Measurements from ENCODE around the gene DENND1A.
"Not testable (repeated sequence)": the region's sequence is repeated elsewhere in the genome, so short reads cannot be mapped to it uniquely, and the experiment has no call there.

The DENND1A gene

DNA sequence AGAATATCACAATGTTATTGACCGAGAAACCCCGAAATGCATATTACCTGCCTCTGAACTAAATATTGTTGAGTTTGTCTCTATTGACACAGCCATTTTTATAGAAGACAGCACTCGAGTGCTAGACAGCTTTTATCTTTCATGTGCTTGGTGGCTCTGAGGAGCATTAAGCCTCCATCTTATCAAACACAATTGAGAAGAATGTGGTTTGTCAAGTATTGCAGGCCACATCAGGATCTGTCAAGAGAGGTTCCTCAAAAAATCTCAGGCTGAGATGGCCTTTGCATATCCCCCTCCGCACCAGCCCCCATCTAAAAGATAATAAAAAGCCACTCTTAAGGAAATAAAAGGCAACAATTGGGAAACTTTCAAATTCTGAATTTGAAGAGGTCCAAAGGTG lies 284.8 kb downstream of the DENND1A start:
- DNase-seq = no peak

DNA sequence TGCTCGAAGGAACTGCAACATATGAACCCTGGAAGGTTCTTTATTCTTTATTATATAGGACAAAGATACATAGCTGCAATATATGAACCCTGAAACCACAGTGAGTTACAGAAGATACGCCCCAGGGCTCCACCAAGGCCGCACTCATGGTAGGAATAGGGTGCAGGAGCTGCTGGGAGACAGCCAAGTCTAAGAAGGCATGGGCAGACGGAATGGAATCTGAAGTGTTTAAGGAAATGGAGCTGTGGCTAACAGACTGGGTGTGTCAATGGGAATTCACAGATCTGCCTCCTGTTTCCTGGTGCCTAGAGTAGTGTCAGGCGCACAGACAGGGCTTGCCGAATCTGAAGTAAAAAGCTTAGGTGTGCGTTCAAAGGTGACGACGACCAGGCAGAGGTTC lies 286.4 kb downstream of the DENND1A start:
- peak; percentile 55 for DNase-seq

DNA sequence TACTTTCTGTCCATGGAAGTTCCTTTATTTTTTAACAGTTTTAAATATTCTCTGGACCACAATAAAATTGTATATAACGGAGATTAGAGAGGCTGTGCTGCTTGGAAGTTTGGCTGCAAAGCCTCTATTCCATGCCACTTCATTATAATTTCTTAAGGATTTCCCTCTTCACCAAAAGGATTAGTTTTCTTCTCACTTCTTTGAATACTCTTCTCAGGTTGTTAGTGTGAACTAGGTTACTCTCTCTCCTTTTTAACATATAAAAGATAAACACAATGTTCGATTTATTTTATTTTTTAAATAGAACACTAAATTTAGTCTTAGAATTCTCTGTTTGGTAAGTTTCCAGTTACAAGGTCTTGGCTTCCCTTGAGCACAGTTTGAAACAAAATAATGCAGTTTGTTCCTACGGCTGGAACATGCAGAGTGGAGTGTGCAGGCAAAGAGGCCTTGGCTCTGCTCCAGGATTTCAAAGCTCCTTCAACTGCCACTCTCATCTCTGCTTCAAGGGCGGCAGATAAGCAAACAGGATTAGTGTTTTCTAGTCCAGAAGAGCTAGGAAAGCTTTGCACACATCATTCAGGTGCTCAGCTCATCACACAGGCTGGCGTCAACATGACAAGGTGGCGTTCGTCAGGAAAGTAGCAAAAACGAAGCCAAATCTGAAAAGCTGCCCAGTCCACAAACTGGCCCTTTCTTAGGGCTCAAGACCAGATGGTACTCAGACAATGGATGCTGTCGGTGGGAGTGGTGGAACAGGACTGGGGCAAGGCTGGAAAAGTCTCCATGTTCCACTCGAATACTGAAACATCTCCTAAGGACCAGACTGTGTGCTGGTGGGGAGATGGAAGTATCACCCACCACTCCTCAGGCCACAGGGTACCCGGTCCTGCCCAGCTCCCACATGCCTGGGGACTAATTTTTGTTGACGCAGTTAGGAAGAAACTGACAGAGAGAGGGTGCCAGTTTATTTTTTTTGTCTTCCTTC lies 287.3 kb downstream of the DENND1A start:
- DNase-seq = peak; percentile 98

DNA sequence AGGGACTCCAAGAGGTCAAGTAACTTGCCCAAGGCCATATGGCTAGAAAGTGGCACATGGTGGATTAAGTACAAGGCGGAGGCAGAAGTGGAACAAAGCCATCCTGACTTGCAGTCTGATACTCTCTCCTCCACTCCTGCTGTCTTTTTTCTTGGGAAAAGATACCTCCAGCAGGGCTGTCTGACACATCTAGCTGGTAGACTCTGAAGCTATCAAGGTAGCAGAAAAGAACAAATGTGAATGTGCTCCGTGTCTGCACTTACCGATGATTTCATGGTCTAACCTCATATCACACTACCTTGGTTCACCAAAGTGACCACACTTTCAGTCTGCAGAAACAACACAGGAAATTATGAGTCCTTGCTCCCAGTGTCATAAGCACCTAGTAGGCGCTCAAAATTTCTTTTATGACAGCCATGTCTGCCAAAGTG lies 289.1 kb downstream of the DENND1A start:
- DNase-seq = no peak

DNA sequence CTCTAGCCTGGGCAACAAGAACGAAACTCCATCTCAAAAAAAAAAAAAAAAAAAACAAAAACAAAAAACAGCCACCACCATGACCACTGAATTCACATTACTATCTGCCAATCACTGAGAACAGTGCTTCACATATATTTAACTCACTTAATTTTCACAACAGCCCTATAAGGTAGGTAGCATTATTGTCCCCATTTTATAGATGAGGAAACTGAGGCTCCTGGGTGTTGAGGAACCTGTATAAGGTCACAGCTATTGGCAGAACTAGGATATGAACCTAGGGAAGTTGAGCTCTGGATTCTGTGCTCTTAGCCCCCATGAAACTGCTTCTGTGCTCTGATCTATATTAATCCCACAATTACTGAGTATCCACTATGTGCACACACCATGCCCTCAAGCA lies 290.2 kb downstream of the DENND1A start:
- no peak for DNase-seq

DNA sequence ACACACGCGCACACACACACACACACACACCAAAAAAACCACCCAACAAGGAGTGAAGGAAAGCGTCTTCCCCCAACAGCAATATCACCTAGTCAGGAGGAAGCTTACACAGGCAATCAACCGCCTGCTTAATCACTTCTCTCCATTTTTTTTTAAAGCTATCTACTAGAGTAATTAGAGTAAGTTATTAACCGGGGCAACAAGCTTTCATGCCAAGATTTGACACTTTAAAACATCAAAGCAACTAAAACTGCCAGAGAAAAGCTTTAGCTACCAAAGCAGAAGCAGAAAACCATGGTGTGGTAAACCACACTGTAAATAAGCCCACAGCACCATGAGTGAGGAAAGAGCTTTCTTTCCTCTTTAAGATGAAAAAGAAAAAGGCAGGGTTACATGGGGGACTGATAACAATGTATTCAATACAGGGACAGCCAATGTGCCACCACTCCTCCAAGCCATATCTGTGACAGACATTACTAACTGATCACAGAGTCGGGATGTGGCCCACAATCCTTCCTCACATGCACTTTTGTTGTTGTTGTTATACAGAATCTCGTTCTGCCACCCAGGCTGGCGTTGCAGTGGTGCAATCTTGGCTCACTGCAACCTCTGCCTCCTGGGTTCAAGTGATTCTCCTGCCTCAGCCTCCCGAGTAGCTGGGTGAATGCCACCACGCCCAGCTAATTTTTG lies 291.8 kb downstream of the DENND1A start:
- peak; percentile 62 for DNase-seq

DNA sequence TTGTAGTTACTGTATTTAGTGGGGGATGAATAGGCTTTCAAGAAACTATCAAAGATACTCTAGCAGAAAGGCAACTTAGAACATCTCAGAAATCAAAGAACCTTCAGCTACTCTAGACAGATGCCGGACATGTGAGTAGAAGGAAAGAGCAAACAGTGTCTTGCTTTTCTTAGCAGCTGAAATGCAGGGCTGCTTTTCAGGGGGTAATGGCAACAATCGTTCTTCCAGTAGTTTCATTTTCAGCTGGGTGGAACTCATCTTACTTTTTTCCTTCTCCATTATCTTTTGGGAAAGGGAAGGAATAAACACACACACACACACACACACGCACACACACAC lies 292.4 kb downstream of the DENND1A start:
- no peak for DNase-seq

DNA sequence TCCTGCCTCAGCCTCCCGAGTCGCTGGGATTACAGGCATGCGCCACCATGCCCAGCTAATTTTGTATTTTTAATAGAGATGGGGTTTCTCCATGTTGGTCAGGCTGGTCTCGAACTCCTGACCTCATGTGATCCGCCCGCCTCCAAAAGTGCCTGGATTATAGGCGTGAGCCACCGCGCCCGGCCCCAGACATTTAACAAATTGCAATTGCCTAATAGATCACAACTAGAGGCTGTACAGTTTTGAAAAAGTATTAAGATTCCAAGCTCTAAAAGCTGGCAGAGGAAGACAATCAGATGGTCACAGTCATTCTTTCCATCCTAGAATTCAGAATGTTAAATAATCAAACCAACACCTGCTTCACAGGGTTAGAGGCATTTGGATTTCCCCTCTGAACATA lies 293.1 kb downstream of the DENND1A start:
- not testable (repeated sequence) for DNase-seq

DNA sequence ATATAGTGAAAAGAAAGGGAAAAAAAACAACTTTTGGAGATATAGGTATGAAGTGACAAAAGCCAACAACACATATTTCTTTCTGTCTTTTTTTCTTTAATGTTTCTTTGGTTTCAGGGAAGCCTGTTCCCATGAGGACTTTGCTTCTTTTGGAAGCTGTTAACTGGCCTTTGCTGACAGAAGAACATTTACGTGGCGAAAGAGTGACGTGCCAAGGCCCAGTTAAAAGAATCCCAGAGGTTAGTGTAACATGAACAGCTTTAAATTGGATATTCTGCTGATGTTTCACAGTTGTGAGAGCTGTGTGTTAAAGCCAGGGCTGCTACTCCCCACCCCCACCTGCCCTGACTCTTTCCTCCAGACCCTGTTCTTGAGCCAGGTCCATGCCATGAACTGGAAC lies 298.1 kb downstream of the DENND1A start:
- no peak for DNase-seq

DNA sequence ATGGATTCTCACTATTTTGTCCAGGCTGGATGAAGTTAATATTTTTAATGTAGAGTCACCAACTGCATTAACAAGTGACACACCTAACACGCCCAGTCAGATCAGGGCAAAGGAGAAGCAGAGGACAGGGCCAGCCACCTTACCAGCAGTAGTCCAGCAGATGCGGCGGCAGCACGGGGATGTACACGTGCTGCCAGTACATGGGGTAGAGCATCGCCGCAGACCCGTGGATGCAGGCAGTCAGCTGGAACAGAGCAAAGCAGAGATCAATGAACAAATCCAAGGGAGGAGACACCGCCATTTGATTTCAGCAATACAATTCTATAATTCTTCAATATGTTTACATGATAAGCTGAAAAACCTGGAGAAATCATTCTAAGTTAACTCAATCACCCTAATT lies 299.7 kb downstream of the DENND1A start:
- DNase-seq = no peak

DNA sequence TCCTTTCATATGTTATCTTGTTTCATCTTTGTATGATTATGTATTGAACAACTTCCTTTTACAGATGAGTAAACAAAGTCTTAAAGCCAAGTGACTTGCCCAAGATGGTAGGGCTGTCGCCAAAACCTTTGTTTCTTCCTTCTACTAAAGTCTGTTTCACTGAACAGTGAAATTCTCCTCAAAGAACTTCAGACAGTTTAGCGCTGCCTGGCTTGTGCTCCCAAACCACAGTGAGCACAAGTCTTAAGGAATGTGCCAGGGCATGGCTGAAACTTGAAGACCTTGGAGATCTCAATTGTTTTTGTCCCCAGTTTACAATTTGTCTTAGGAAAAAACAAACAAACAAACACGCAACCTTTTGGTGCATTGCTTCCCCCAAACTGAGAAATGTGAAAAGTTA lies 300.4 kb downstream of the DENND1A start:
- no peak for DNase-seq

DNA sequence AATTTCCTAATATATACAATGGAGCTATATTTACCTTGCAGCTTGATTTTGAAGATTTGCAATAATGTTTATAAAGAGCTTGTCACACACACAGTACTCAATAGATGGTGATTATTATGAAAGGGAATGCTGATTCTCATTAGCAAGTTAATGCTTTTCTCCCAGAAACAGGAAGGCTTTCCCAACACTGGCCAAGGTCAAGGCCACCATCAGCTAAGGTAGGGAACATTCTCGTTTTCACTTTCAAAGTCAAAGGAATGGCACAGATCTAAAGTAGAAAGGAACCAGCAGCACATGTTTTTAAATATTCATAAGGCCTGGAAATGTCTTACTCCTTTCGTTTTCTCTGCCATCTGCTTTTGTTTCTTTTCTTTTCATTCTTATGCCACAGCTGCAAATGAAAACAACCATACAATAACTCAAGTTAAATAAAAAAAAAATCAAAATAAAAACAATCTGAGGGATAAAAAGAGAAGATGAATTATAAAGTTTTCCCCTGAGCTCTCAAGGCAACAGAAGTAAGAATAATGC lies 307.1 kb downstream of the DENND1A start:
- DNase-seq = no peak

DNA sequence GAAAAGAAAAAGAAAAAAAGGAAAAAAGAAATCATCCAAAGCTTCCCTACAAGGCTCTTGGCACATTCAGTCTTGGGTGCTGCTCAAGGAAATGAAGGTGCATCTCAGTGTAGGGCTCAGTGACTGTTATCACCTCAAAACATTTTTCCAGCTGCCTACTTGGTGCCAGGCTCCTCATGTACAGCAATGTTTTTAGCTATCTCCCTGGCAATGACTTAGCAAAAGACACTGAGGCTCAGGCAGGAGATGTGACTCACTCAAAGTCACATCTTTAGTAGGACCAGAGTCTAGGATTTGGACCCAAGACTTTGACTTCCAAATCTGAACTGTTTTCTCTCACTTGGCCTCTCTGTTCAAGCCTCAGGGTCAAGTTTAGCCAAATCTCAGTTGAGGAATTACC lies 309.7 kb downstream of the DENND1A start:
- DNase-seq = no peak

DNA sequence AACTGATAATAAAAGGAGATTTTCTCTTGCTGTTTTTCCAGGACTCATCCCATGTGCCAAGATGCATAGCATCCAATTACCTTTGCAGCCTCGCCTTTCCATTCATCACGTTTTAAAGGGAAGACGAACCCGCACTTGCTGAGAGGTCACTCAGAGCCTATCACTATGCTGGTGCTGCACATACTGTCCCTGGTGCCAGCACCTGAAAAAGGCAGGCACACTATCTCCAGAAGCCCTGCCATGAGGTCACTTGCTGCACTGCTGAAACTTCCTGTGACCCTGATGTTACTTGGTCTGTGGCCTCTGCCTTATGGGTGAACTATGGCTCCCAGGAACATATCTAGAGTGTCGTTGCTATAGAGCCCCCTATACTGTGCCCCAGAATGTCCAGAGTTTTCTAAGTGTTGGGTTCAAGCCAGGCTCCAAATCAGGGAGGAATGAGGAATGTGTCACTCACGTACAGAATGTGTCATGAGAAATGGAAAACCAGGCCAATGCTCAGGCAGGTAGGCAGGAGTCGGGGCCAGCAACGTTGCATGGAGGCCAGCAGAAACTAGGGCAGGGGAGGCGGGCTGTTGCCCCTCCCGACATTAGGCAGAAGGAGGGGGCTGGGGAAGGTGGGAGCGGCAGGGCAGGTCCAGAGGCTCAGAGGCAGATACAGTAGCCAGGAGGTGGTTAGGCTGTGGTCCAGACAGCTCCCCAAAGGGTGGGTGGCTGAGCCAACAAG lies 311.8 kb downstream of the DENND1A start:
- no peak for DNase-seq

DNA sequence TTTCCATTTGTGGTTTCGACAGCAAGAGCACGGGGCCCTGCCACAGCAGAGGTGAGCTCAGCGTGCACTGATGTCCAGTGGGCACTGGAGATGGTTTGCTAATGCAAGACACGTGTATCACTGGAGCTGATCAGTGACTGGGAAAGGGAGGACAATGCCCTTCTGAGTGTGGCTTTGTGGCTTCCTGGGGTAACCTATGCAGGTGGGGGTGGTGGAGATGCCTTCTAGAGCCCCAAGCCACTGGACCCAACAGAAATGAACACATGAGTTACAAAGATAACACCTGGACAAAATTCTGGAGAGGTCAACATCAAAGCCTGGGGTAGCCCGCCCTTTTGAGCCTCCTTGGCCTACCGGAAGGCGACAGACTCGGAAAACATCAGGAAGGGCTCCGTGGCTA lies 312.6 kb downstream of the DENND1A start:
- no peak for DNase-seq

DNA sequence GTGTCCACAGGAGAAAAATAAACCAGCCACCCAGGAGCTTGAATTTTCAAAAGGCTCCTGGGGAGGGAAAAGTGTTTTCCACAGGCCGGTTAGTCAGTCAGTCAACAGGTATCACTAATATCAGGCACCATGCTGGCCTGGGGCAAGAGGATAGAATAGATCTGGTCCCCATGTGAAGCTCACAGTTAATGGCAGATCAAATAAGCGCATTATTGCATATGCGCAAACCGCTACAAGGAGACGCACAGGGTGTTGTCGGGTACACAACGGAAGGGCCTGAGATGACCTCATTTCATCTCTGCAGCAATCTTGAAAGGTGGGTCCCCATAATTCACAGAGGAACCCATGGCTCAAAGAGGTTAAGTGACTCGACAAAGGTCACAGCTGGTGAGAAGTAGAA lies 313.2 kb downstream of the DENND1A start:
- DNase-seq = no peak

DNA sequence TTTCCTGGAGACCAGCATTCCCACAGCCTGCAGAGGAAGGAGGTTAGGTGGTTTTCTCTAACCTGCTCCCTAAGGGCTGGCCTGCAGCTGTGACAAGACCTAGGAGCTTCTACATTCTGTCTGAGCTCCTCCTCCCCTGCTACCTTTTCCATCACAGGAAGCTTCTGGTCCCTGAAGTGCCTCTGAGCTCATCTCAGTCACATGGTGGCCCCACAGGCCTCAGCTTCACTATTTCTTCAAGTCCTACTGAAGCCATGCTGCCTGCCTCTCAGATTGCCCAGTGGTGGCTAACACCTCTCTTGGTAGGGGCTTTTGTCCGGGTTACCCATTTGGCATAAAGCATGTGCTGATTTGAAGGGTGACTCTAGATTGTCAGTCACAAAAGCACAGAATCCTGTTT lies 314.5 kb downstream of the DENND1A start:
- DNase-seq = no peak

DNA sequence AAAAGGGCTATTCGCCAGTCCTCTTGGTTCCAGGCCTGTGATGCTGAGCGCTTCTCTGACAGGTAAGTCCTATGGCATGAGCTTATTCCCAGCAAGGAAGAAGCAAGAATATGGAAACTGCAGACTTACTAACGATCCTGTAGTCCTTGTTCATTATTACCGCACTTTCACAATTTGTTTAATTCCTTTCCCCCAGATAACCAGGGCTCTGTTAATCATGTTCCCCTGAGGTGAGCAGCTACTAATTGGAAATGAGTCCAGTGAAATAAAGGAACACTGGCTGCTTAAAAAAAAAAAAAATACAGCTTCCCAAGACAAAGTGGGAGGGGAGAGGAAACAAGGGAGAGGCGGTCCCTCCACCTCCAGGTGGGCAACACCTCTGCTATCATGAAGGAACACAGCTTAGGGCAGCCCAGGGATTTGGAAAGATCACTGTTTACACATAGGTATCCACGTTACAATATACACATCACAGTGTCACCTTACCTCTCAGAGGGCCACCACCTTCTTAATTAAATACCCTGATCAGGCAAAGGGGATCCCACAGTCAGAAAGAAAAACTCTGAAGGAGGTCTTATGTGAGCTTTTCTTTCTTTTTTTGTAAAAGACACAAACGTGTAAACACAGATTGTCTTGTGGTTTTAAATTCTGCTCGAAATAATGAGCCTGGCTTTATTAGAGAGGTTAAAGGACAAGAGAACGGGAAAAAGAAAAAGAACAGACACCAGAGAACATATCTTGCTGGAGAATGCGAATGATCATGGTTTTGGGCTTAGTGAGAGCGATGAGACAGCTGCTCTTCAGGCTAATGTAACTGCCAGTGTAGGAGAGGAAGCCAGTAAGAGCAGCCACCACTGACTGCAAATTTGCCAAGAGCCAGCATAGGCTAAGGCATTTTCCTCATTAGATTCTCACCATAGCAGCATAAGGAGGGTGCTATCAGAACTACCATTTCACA lies 315.3 kb downstream of the DENND1A start:
- DNase-seq = no peak

DNA sequence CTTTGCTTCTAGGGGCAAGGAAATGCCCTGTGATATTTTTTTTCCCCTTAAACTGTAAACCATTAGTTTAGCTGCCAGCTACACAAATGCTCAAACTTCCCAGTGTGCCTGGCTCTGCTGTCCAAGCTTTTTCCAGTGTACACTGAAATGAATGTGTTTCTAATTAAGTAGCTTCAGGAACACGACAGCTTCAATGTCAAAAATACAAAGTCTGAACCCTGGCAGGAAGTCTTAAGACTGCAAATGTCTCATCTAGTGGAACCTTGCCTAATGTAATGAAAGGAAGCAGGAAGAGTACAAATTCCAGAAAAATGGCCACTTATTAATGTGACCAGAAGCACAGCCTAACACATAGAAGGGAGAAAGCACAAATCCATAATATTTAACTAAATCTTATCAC lies 318.7 kb downstream of the DENND1A start:
- no peak for DNase-seq

DNA sequence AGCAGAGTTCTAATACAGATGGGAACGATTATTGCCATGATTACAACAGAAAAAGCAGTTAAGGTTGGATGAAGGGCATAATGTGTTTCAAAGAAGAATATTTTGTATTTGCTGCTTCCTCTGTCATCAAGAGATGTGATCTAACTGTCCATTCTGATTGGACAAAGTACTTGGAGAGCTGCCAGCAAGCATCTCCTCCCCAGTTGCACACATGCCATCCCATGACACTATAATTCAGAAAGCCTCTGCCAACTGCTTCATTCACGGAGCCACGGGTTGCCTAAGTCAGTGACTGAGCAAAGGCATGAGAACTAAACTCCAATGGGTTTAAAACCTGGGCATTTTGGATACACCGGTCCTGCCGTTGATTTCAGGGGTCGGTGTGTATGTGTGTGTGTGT lies 320.1 kb downstream of the DENND1A start:
- DNase-seq = no peak

DNA sequence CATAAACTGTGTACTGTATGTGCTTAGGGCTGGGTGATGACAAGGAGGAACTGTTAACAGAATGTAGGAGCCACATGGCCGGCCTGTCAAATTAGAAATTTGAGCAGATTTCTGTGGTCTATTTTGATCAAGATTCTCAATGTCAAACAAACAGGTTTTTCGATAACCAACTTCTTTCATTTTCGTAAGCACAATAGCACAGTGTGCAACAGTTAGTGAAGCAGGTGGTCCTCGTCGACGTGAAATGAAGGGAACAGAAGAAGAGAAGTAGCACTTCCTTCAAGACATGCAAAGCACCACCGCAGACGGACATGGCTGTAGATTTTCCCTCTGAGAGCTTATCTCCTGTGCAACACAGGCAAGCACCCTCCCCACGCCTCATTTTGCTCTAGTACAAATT lies 321.8 kb downstream of the DENND1A start:
- no peak for DNase-seq

DNA sequence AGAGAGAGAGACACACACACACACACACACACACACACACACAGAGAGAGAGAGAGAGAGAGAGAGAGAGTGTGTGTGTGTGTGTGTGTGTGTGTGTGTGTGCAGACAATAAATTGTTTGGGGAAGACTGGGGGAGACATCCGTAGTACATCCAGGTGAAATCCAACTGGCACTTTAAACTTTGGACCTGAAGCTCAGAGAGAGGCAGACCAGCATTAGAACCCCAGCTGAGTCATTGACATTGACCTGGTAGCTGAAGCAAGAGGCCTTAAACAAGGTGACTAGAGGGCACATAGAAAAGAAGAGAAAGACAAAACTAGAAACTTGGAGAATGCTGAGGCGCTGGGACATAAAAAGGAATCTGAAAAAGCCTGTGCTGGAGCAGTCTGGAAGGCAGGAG lies 322.4 kb downstream of the DENND1A start:
- DNase-seq = no peak

Data from NCI-H1105 treated with DMSO at 0.1 percent for 48 hours (cell line).